Astrocyte of the hippocampus (primary cell): ENCODE results near the gene PEPD.
A peak's percentile ranks its signal among the peaks of the same experiment; 100 is the strongest.

Experiments
- DNase-seq: peaks from one replicate; pipeline ENCODE4 v3.0.0; 2011; ENCODE audit warnings: low read depth, low spot score

Gene PEPD

DNA sequence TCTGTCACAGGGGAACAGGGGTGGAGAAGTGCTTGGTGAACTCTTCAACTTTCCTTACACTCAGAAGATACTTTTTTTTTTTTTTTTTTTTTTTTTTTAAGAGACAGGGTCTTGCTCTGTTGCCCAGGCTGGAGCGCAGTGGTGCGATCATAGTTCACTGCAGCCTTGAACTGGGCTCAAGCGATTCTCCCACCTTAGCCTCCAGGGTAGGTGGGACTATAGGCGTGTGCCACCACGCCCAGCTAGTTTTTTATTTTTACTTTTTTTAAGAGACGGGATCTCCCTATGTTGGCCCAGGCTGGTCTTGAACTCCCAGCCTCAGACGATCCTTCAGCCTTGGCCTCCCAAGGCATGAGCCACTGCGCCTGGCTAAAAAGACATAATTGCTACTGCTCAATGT lies 136.6 kb downstream of the PEPD start:
- no peak for DNase-seq

DNA sequence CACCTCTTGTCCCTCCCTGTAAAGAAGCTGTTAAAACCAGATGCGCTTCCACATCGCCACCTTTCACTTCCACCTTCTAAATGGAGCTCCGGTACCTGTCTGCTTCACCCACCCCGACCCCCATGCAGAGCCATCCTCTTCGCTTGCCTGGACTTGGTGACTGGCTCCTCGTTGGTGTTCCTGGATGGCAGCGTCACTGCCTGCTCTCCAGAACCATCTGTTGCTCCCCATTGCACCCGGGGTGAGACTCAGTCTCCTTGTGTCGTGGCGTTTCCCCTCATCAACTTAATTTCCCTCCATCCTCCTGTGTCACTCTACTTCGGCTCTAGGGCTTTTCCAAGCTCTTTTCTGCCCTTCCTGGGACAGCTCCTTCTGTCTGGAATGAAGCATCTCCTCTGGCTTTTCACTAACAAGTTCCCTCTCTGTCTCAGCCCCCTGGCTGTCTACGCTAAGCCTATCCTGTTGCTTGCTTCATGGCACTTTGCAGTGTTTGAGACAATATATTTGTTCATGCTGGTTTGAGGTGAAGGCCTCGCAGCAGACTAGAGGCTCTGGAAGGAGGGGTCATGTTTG lies 137.8 kb downstream of the PEPD start:
- no peak for DNase-seq

DNA sequence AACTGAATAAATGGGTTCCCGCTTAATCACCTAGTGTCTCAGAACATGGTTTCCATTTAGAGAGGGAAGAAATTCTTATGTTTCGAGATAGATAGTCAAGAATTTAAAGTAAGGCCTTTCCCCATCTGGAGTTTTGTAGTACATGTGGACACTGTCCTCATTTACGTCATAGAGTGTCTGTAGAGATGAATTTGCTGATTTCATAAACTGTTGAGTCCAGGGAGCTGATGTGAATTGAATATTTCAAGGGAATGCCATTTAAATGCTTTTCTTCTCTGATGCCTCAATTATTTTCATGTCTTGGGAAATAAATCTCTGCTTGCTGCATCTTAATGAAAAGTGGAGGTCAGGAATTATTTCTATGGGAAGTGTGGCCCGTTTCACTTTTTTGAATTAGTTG lies 138.6 kb downstream of the PEPD start:
- DNase-seq = no peak

DNA sequence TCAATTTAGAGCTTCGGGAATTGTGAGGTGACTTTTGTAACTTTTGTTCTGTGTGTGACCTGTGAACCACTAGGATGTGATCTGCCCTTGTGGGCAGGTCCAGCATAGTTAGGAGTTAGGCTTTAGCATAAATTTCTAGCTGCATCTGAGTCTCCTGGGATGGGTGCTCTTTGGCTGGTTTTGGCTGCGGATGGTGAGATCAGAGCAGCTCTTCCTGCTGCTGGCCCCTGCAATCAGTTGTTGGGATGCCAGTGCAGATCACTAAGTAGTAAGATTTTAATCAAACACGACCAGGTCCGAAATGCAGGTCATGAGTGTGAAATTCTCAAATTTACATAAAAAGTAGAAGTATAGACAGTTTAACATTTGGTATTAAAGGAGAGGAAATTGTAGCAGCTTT lies 139.6 kb downstream of the PEPD start:
- no peak for DNase-seq

DNA sequence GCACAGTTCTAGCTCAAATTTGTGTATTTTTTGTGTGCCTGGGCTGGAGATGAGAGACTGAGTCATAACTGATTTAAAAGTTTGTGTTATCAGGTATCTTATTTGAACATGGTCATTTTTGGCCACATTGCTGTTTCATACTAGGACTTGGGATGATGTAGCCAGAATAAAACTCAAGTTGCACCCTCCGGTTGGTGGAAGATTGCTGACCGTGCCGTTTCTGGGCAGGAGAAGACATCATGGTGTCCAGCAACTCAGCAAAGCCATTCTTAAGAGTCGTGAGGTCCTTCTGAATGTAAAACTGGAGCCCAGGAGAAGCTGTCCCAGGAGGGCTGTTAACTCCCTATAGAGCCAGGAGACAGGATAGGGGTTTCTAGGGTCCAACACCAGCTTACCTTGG lies 140.5 kb downstream of the PEPD start:
- DNase-seq = no peak

DNA sequence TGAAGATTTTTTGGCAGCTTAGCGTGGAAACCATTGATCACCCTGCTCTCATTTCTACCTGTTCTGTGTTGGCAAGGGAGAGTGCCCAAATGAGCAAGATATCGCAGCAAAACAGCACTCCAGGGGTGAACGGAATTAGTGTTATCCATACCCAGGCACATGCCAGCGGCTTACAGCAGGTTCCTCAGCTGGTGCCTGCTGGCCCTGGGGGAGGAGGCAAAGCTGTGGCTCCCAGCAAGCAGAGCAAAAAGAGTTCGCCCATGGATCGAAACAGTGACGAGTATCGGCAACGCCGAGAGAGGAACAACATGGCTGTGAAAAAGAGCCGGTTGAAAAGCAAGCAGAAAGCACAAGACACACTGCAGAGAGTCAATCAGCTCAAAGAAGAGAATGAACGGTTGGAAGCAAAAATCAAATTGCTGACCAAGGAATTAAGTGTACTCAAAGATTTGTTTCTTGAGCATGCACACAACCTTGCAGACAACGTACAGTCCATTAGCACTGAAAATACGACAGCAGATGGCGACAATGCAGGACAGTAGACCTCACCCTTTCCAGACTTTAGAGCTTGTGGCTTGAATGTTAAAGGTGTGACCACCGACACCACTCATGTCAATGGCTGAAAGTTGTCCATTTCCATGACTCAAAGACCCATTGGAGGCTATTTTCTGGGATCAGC lies 142.3 kb downstream of the PEPD start:
- DNase-seq = no peak

DNA sequence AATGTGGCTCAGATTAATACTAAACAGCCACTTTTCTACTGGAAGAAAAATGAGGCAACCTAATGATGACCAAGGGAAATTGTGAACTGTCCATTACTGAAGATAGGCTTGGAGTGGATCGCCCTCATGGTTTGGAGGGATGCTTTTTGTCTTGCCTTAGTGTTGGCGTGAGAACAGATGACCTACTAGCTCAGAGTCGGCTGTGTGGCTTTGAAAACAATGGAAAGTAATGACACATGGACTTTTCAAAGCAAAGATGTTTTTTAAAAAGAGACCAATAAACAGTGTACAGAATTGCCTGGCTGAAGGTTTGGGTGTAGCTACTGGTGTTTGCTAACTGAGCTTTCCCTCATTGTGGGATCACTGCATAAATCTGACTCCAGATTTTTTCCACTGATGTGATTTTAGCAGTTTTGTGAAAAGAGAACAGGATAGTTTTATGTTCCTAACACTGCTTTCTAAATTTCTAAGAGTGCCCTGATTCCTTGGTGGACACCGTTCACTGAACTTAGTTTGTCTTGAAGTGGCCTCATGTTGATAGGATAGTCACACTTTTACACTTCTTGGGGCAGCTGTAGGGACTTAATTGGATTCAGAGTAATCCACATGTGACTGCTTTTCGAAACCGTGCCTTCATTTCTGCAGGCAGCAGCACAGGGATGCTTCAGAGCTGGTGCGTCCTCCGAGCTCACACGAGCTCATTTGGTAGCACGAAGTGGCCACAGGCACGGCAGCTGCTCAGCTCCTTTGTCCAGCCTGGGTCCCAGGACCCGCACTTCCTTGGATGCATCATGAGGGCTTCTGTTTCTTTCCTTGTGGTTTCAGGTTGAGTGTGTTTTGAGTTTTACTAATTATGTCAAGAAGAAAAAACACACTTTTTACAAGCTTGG lies 143.8 kb downstream of the PEPD start:
- DNase-seq = peak; percentile 52

DNA sequence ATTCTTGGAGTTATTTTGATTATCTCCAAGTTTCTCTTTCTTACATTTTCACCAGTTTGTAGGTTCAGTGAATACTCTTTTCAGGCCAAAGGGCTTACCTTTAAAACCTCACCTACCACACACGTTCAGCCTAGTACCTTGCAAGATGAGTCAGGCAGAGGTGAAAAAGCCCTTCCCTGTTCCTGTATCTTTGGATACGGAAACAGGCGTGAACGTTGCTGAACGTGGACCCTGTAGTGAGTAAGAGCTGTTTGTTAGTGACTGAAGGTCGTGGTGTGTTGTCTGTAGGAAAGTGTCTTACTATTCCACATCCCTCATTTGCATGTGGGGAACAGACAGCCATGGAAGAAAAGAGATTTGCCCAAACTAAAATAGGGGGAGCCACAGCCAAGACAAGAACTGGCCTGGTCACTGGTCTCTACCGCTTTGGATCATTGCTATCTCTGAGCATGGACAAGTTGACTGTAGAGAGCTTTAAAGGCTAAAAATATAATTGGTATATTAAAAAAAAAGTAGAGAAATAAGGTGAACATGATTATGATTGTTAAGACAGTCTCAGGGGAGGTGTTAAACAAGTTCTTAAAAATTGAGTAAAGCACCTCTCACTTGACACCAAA lies 144.5 kb downstream of the PEPD start:
- DNase-seq = no peak

DNA sequence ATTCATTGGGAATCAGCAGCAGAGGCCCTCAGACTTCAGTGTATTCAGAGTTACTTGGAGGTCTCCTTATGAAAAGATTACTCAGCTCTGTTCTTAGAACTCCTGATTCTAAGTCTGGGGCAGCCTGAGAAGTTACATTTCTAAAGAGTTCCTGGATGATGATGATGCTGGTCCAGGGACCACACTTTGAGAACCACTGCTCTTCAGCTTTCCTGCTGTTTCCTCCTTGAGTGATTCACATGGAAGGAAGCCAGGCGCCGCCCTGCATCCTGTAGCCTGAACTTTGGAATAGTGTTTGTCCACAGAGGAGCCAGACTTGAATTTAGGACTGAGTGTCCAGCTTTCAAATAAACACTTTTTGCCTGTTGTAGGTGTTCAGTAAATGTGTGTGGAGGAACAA lies 145.2 kb downstream of the PEPD start:
- DNase-seq = peak; percentile 83

DNA sequence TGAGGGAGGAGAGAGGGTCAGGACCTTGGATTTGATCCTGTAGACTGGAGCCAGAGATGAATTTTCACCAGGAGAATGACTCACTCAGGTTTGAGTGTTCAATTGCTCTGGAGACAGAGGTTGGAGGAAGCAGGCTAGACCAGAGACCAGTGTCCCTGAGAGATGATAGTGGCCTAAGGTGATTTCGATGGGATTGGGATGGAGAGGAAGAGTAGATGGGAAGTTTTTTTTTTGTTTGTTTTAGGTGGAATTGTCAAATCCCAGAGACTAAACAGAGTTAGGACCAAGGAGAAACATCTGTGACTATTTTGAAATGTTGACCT lies 145.8 kb downstream of the PEPD start:
- DNase-seq = no peak

DNA sequence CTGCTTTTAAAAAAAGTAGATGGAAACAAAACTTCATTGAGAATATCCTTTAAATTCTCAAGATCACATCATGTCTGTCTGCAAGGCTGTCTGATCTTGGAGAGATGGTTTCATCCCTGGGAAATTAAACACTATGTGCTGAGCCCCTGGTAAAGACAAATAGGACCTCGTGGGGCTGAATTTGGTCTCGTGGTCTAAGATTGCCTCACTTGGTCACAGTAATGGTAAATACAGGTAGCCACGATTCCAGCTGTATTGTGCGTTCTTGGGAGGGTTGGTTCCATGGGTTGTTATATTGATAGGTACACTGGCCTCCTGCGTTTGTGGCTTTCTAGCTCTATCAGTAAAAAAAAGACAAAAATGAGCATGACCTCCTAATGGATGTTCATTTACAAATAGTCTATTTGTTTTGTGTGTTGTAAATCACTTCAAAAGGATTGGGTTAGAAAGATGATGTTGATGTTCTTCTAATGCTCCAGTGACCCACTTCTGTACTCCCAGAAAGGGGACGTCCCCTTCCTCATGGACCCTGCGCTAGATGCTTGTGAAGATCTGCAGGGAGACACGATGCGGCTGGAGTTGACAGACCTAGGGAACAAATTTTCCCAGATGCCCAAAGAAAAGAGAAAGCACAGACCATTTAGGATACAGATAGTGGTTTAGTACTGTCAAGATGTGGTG lies 146.3 kb downstream of the PEPD start:
- DNase-seq = no peak

DNA sequence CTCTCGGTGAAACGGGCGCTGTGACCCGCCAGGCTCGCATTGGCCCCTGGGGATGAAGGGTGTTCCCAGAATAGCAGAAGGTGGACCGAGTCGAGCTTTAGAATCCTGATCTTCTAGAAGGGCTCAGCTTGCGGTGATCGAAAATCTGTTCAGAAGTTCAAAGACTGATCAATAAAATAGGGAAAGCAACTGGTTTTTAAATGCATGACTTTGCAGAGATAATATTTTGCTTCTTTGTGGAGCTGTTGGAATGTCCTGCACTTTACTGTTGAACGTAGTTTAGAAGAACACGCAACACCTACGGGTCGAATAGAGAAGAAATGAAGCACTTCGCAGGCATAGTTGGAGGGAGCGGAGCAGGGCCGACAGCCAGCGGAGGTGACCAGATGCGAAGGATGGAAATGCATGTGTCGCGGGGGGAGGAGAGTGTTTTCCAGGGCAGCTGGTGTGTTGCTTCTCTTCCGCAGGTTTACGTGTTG lies 147.3 kb downstream of the PEPD start:
- peak; percentile 56 for DNase-seq

DNA sequence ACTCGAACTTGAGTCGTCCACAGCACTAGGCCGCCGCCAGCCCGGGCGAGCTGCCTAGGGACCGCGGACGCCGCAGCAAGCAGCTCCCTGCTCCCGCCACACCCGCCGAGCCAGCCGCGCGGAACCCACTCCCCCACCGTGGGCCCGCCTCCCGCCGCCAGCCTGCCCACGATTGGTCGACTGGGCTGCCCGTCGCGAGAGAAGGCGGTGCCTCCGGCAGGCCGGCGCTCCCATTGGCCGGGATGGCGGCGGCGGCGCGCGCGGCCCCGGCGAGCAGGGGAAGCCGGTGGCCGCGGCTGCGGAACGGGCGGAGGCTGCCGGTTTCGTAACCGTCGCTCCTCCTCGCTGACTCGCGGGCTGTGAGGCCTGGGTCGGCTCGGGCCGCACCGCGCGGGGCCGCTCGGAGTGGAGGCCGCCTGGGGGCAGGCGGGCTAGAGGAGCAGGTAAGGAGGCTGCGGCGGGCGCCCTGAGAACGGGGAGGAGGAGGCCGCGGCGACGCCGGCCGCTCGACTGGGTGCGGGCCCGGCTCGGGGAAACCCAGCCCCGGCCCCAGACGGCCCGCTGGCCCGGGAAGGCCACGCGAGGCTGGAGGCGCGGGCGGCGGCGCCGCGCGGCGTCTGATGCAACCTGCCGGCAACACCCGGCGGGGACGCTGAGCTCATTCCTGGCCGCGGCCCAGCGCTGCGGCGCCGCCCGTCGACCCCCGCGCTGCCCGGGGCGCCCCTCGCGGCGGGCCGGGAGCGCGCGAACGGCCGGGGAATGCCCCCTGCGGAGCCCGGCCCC lies 147.9 kb downstream of the PEPD start, which contains the start of gene CEBPG:
Gene CEBPG, plus strand, starts transcription at position 257 of the 783 bp plus-strand sequence. CDS start 5,531 bp downstream, outside the sequence.
- peak; percentile 97 for DNase-seq

DNA sequence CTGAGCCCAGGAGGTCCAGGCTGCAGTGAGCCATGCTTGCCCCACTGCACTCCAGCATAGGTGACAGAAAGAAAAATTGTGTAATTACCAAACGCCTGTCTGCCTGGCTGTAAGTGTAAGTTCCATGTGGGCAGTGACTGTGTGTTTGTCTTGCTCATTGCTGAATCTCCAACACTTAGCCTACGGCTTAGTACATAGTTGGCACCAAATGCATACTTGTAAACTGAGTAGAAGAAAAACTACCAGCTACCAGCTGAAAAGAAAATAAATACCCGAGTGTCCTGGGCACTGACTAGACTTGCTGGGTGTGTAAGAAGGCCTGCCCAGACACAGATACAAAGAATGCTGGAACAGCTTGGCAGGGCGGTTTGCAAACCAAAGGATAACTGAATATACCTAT lies 150.8 kb downstream of the PEPD start:
- no peak for DNase-seq

DNA sequence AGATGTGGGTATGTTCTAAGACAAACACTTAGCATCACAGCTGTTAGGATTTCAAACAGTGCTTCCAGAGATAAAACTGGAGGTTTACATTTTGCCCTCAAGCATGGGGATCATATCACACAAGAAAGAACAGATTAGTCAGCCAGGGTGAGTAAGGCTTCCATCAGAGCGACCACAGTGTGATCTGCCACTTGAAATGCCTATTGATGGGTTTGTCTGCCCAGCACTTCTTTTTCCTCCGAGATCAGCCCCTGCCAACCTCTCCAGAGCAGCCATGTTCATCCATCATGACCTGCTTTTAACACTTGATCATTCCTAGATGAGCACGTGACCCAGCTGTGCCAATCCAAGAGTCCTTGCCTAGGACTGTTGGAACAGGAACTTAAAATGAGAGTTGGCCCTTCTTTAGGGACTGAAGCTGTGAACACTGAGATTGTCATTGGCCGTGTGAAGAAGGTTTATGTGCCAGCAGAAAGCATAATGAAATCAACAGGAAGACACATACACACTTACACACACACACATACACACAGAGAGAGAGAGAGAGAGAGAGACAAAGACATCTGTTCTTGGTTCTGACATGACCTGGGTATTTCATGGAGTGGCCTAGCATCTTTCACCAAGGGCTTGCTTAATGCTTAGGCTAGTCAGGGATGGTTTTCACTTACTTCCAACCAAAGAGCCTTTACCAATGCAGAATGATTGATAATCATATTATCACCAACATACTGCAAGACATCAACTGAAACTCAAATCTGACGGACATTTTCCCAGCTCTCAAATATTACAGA lies 153.3 kb downstream of the PEPD start:
- DNase-seq = peak; percentile 37

DNA sequence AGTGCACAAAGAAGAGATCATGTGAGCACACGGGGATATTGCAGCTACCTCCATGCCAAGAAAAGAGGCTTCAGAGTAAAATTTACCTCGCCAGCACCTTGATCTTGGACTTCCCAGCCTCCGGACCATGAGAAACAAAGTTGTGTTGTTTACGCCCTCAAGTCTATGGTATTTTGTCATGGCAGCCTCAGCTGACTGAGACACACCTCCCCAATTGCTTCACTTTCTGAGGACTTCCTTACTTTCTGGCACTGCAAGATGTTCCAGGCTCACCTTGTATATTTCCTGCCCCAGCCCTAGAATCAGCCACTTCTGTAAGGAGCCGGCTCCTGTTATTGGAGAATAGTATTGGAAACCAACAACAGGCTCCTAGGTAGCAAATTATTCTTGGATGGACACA lies 154.7 kb downstream of the PEPD start:
- DNase-seq = no peak

DNA sequence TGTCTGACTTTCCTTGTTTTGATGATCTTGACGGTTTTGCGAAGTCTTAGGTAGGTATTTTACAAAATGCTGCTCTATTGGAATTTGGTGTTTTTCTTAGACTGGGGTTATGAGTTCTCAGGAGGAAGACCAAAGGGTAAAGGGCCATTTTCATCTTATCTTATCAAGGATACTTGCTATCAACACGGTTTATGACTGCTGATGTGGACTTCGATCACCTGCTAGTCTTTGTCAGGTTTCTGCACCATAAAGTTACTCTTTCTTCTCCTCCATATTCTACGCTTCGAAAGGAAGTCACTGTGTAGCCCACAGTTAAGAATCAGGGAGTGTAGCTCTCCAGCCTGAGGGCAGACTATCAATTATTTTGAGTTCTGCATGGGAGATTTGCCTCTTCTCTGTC lies 155.5 kb downstream of the PEPD start:
- DNase-seq = no peak

DNA sequence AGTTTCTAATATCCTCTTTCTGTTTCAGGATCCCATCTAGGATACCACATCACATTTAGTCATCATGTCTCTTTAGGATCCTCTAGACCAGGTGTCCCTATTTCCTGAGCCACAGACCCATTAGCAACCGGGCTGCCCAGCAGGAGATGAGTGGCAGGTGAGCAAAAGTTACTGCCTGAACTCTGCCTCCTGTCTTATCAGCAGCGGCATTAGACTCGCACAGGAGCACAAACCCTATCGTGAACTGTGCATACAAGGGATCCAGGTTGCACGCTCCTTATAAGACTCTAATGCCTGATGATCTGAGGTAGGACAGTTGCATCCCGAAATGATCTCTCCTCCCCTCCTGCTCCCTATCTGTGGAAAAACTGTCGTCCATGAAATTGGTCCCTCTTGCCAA lies 155.9 kb downstream of the PEPD start:
- no peak for DNase-seq

DNA sequence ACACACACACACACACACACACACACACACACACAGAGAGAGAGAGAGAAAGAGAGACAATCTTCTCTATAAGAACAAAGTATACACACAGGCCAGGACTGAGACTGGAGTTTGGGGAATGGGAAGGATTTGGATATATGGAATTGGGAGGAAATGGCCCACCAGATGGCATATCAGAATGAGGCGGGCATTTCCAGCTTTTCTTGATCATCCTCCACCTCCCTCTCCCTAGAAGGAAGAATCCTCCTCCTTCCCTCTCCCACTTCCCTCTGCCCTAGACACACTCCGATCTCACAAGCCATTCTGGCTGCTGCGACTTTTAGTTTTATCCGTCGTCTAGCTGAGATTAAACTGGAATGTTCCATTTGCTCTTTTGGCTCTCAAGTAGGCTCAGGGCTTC lies 158.1 kb downstream of the PEPD start:
- no peak for DNase-seq
